Pulmonary artery endothelial cell (primary cell): Measurements from ENCODE around the gene TAC3. TPM values are rescaled to one million over a fixed set of nuclear protein-coding genes. Genes with fewer than 3 reads are reported as not detected.
A peak's percentile ranks its signal among the peaks of the same experiment; 100 is the strongest.

Experiments used
- DNase-seq: peaks from one replicate; pipeline ENCODE4 v3.0.0-alpha.2; 2011; ENCODE audit warnings: low read depth, low spot score
- total RNA-seq: library from RNA; depleted of rRNA; stranded (reverse); fragments of >200 nt; gene quantifications from 2 replicates; pipeline ENCODE4 v1.2.3, GENCODE V29; 2014

Gene TAC3
- total RNA-seq, 1 donor from 2014 or later = not detected

GRCh38 chr12:57005980-57006808 lies 10.1 kb downstream of the TAC3 start, which contains the start of gene ZBTB39:
Gene ZBTB39 (minus strand): TSS chr12:57006546. CDS start chr12:57004917, 1,629 bp downstream.
- DNase-seq = no peak

DNA sequence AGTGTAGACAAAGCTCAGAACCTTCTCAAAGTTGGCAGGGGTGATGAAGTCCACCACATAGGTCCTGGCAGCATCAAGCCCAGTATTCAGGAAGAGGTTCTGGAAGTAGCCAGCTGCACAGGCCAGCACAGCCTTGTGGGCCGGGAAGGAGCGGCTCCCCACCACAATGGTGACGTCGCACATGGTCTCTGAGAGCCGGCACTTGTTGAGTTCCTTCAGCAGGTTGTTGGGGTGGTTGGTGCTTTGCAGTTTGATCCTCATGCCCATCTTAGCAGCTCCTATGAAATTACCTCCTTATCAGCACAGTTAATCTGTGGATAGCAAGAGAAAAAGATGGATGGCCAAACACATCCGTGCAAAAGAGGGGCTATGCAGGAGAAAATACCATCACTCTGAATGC lies 11.7 kb downstream of the TAC3 start:
- DNase-seq = no peak

DNA sequence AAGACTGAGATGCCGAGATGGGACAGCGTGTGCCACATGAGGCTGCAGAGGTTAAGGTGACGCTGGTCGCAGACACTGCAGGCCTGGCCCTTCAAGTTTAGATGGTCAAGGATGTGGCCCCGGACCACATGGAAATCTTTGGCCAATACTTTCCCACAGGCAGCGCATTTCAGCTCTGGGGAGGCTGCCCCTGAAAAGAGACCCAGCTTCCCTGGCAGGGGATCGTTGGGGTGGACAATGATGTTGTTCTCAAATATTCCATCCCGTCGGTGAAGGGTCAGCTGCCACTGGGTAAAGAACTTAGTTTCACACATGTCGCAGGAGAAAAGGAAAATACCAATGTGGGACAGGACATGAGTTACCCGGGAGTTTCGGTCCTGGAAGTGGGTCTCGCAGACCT lies 12.9 kb downstream of the TAC3 start:
- no peak for DNase-seq

GRCh38 chr12:57001448-57001906 lies 14.9 kb downstream of the TAC3 start:
- DNase-seq = peak; percentile 46

DNA sequence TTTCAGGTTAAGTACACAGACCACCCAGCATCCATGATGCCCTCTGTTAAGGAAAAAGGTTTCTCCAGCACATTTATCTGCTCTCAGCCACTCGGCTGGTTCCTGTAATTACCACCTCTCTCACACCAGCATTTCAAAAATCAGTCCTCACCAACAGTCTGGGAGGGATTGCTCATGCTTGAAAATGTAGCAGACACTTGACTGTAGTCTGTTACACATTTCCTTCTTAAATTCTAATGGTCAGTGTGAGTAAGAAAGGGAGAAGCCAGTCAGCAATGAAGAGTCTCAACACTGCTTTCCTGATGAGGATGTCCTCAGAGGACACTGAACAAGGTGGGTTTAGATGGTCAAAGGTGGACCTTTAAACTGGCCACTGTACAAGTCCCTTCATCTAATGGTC lies 15.9 kb downstream of the TAC3 start:
- no peak for DNase-seq

- no peak for DNase-seq
Measured at GRCh38 chr12:56999456-56999855, 16.9 kb downstream of the TAC3 start.

DNA sequence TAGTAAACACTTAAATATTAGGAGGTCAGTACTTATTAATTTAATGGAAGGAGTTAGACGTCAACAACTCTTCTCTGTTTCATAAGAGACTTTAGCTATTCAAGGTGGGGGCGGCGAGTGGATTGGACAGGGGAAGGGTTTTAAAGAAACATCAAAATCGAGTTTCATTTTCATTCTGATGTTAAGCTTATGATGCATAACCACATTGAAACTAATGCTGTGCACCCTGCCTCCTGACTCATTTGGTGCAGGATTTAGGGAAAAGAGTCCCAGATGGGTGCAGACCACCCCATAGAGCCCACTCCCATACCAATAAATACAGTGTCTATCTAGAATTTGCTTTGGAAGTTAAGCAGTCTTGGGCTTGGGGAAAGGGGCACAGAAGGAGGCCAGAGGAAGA lies 17.3 kb downstream of the TAC3 start:
- no peak for DNase-seq

DNA sequence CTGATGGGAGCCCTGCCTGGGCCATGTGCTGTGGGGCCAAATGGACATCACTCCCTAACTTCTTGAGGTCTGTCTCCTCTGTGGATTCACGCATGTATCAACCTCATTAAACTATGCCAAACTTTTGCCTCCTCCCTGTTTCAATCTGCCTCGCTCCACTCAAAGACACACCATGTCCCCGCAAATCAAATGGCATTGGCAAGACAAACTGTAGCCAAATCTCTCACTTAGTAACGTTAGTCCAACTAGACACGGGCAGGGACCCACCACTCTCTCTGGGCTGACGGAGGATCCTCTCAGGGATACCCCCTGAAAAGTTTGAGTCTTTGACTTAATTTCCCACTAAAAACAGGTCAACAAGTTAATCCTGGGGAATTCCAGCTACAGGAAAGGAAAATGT lies 18.0 kb downstream of the TAC3 start:
- no peak for DNase-seq

- DNase-seq = no peak
Measured at GRCh38 chr12:56996793-56997545, 19.4 kb downstream of the TAC3 start.

GRCh38 chr12:56995930-56996496 lies 20.3 kb downstream of the TAC3 start:
- DNase-seq = no peak

DNA sequence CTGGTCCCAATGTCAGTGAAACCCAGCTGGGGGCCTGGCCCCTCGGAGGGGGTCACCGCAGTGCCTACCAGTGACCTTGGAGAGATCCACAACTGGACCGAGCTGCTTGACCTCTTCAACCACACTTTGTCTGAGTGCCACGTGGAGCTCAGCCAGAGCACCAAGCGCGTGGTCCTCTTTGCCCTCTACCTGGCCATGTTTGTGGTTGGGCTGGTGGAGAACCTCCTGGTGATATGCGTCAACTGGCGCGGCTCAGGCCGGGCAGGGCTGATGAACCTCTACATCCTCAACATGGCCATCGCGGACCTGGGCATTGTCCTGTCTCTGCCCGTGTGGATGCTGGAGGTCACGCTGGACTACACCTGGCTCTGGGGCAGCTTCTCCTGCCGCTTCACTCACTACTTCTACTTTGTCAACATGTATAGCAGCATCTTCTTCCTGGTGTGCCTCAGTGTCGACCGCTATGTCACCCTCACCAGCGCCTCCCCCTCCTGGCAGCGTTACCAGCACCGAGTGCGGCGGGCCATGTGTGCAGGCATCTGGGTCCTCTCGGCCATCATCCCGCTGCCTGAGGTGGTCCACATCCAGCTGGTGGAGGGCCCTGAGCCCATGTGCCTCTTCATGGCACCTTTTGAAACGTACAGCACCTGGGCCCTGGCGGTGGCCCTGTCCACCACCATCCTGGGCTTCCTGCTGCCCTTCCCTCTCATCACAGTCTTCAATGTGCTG lies 21.0 kb downstream of the TAC3 start:
- DNase-seq = no peak

DNA sequence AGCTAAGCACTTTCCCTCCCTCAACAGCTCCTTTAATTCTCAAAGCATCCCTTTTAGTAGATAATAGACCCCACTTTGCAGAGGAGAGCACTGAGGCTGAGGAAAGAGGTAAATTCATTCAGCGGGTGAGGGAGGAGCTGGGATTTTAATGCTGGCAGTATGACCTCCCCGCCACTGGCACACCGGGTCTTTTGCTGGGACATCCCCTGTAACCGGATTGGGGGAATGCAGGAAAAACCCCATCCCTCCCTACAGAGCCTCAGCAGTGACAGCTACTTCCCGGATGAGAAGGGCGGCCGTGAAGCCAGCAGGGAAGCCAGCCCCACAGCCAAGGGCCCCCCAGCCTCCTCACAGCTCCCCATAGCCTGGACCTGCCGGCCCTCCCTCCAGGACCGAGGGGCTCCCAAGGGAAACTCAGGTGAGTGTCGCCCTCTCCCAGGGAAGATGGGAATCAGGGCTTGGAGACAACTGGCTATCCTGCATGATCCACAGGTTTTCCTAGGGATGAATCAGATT lies 22.0 kb downstream of the TAC3 start:
- DNase-seq = no peak

DNA sequence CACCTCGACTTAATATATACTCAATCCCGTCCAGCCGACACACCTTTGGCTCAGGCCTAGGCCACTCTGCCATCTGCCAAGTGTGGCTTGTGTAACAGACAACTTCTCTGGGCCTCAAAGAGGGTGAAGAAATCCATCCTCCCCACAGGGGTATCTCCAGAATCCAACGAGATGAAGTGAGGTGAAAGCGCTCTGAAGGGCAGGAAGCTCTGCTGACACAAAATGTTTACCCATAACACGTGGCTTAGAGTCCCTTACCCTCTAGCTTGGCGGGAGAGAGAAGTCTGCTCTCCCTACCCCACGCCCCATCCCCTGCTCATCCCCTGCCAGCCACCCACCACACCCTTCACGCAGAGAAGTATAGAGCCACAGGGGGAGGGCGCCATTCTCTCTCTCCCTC lies 23.0 kb downstream of the TAC3 start:
- DNase-seq = no peak

DNA sequence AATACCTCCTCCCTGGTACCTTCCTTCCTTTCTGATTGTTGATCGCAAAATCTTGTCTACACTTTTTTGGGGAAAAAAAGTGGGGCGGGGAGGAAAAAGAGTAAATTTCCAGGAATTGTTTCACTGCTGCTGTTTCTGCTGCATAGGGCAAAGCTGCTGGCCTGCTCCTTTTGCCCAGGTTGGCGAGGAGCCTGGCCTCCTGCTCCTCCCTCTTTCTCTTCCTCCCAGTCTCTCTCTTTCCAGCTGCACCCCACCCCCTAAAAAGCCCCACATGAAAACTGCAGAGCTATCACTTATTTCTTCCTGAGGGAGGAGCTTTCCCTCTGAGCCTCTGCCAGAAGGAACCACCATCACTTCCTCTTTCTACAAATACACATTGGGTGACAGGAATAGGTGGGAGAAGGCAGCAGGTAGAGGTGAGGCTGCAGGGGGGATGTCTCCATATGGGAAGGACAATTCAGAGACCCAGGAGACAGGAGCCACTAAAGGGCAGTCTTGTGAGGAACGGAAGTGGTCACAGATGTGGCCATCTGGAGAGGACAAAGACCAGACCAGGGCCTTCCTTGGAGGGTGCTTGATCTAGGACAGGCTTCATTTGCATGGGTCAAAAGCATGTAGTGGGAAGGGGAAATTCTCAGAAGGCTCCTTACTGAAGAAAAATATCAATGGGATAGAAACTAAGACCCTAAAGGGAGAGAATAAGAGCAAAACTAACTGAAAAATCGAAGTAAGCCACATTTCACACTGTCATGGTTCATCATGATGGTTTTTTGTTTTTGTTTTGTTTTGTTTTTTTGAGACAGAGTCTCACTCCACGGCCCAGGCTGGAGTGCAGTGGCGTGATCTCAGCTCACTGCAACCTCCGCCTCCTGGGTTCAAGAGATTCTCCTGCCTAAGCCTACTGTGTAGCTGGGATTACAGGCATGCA lies 24.7 kb downstream of the TAC3 start:
- DNase-seq = peak; percentile 33

DNA sequence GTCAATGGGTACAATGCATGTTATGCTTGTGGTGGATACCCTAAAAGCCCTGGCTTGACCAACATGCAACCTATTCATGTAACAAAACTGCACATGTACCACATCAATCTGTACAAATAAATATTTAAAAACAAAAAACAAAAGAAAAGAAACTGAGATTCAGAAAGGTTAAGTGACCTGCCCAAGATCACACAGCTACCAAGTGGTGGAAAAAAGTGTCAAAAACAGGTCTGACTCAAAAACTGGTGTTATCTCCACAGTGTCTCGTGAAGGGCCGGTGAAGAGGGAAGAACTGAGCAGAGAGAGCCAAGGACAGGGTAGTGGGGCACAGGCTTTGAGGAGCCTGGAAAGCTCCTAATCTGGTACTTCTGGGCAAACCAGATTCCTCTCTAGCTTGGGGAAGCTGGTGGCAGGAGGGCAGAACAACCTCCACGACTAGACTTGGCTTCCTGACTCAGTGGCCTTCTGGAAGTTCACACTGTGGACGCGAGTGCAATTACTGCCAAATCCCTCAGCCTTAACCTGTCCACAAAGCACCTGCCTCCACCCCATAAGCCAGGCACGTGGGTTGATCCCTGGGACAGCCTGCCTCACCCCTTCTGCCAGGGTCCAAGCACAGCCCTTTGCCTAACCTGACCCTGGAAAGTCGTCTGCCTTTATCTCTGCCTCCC lies 25.5 kb downstream of the TAC3 start:
- no peak for DNase-seq

- DNase-seq = no peak
Measured at GRCh38 chr12:56989861-56990610, 26.3 kb downstream of the TAC3 start.

DNA sequence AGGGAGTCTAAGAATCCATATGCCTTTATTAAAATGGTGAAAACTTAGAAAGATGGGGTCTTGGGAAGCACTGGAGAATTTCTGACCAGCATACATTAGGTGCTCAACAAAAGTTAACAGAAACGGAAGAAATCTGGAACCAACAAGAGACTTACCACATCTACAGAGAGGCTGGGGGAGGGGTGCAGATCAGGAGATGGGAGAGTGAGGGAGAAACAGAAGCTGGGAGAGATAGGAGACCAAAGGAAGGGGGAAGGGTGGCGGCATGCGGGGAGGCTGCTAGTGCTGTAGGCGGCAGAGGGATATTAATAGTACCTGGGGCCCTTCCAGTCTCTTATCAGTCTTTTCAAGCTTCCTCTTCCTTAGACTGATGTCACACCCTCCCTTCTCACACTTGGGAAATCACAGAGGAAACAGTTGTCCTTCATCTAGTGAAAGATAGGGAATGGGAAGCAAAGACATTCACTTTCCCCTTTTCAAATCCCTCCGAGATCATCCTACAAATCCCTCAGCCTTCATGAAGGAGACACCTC lies 28.1 kb downstream of the TAC3 start:
- peak; percentile 51 for DNase-seq

DNA sequence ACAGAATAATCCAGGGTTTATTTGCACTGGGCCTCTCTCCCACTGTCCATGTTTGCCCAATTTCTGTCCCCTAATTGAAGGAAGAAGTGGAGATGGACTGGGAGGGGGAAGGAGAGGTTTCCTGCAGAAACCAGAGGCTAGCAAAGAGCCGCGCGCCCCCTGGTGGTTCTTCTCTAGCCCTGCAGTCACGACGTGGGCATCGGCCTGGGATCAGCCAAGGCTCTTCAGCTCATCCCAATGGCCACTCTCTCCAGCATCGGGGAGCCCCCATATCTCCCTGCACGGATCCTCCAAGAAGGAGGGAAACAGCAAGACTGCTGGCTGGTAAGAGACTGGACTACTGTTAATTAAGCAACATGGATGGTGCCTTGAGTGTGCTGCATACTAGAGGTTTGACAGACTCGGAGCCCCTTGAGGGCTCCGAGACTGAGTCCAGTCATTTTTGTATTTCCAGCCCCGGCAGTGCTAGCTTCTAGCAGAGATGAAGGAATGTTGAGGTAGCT lies 28.7 kb downstream of the TAC3 start:
- no peak for DNase-seq
